Stomach (tissue), 9 donors: ENCODE results near the gene MYADM. TPM values are rescaled to one million over a fixed set of nuclear protein-coding genes. Genes with fewer than 3 reads are reported as not detected.

ENCODE experiments used
- DNase-seq, 2 donors: peaks; one replicate each; pipeline versions ENCODE4 v3.0.0 to v3.0.0-alpha.2; 2013 to 2019
- H3K27ac ChIP-seq, 5 donors: fragments of 200-600 bp in 4 of 5; sonication (generic) in 4 of 5; one replicate each; pipeline ENCODE4 v1.5.1; 2013 to 2019; ENCODE audit warnings: mild to moderate bottlenecking in 1 of 5, moderate library complexity in 1 of 5
- H3K27me3 ChIP-seq, 3 donors: fragments of 200-600 bp; sonication (generic); one replicate each; pipeline ENCODE4 v1.5.1; 2017 to 2019; ENCODE audit warnings: mixed run types in 1 of 3
- H3K36me3 ChIP-seq, 4 donors: fragments of 200-600 bp; sonication (generic); 1 replicate in 3 of 4; 2 replicates in 1 of 4; pipeline ENCODE4 v1.5.1; 2016 to 2019
- H3K4me1 ChIP-seq, 4 donors: fragments of 200-600 bp; sonication (generic); one replicate each; pipeline ENCODE4 v1.5.1; 2016 to 2019
- H3K4me3 ChIP-seq, 4 donors: fragments of 200-600 bp; sonication (generic) in 3 of 4; one replicate each; pipeline ENCODE4 v1.5.1; 2016 to 2019; ENCODE audit warnings: mild to moderate bottlenecking in 1 of 4
- H3K9me3 ChIP-seq, 4 donors: fragments of 200-600 bp; sonication (generic); one replicate each; pipeline ENCODE4 v1.5.1; 2016 to 2019
- EP300 ChIP-seq: sonication (generic); formaldehyde crosslinking; IDR thresholded peaks from one replicate; pipeline ENCODE4 v1.6.1; 2017; ENCODE audit warnings: antibody characterized with exemption
- POLR2A ChIP-seq, 4 donors: fragments of 450-650 bp; IDR thresholded peaks; one replicate each; pipeline ENCODE4 v1.6.1; 2016; ENCODE audit warnings: antibody characterized with exemption in 4 of 4, control low read depth in 2 of 4, mild to moderate bottlenecking in 1 of 4, moderate library complexity in 1 of 4
- POLR2AphosphoS5 ChIP-seq, 3 donors: sonication (generic); formaldehyde crosslinking; IDR thresholded peaks; one replicate each; pipeline ENCODE4 v1.6.1; 2016; ENCODE audit warnings: antibody characterized with exemption in 3 of 3
- WGBS, 5 donors: extraction: QIAGEN DNeasy Blood & Tissue Kit in 3 of 5; methylation state at CpG; one replicate each; pipeline versions ENCODE4 v1.1.5 to v1.1.7; 2013 to 2018; 5-methylcytosine and 5-hydroxymethylcytosine counted together
- intact Hi-C: fragments of 100-400 bp; cut with DNase I; formaldehyde crosslinking; loops from one replicate; pipeline ENCODE4 v1.15.1; 2023; ENCODE audit warnings: low total_unique reads
- polyA plus RNA-seq, 3 donors: library from polyadenylated mRNA; stranded (reverse); fragments of 200-250 nt; gene quantifications; one replicate each; pipeline ENCODE4 v1.2.3, GENCODE V29; 2013
- total RNA-seq, 5 donors: library from RNA; depleted of rRNA; stranded (reverse); fragments of >200 nt; gene quantifications; one replicate each; pipeline versions ENCODE4 v1.1.0 to v1.2.3, GENCODE V29; 2014 to 2016
- TF ChIP-seq, protein P1 (sequence below), 7 experiments: fragments of 450-650 bp in 4 of 7; fragments of 200-600 bp in 3 of 7; sonication (generic) in 3 of 7; IDR thresholded peaks; one replicate each; pipeline ENCODE4 v1.5.1; 2016 to 2019; ENCODE audit warnings: antibody characterized with exemption in 7 of 7, control low read depth in 2 of 7, mild to moderate bottlenecking in 1 of 7
- donor health status: healthy with polysubstance abuse.
- donor health status: Bipolar disorder and iron deficiency.
- donor health status: healthy.

MYADM gene
- total and polyA plus RNA-seq, 8 donors = 20.7 to 195 (median 34.4) TPM

DNA sequence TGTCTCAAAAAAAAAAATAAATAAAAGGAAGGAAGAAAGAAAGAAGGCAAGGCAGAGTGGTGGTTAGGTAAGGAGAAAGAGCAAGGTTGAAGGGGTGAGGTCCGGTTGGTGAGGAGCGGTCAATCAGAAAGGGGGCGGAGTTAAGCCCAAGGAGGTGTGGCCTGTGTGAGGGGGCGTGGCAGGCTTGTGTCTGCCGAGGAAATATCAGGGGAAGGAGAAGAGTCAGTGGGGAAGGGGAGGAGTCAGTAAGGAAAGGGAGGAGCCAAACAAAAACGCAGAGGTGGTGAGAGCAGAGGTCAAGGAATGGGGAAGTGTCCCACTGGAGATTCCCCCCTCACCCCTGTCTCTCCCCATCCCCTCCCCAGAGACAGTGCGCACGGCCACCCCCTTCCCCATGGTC is 47.3 kb downstream of the MYADM start:
- intact Hi-C loops = no loop called here
- 43 to 62% (median 55%) methylated on average over 6 to 8 of the region's 8 CpGs for WGBS, 5 donors
- TF ChIP-seq POLR2A (IDR thresholded peaks at IDR 0.05) = no peak
- TF ChIP-seq, protein P1, sequence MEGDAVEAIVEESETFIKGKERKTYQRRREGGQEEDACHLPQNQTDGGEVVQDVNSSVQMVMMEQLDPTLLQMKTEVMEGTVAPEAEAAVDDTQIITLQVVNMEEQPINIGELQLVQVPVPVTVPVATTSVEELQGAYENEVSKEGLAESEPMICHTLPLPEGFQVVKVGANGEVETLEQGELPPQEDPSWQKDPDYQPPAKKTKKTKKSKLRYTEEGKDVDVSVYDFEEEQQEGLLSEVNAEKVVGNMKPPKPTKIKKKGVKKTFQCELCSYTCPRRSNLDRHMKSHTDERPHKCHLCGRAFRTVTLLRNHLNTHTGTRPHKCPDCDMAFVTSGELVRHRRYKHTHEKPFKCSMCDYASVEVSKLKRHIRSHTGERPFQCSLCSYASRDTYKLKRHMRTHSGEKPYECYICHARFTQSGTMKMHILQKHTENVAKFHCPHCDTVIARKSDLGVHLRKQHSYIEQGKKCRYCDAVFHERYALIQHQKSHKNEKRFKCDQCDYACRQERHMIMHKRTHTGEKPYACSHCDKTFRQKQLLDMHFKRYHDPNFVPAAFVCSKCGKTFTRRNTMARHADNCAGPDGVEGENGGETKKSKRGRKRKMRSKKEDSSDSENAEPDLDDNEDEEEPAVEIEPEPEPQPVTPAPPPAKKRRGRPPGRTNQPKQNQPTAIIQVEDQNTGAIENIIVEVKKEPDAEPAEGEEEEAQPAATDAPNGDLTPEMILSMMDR (IDR thresholded peaks at IDR 0.05) = no peak
- no peak for TF ChIP-seq EP300
- no peak for TF ChIP-seq POLR2AphosphoS5 (IDR thresholded peaks at IDR 0.05)
- Histone ChIP-seq H3K4me3 (no peak overlapping the region), H3K27ac (no peak overlapping the region), H3K9me3 (no peaks in the 10 kb centered on the region), H3K27me3 (peaks cover 0 to 71% (median 38%) of the 10 kb centered on the region in 3 donors), H3K4me1 (peaks cover 0 to 3% (median 0%) of the 10 kb centered on the region in 4 donors), H3K36me3 (no peaks in the 10 kb centered on the region)
- no peak for DNase-seq

DNA sequence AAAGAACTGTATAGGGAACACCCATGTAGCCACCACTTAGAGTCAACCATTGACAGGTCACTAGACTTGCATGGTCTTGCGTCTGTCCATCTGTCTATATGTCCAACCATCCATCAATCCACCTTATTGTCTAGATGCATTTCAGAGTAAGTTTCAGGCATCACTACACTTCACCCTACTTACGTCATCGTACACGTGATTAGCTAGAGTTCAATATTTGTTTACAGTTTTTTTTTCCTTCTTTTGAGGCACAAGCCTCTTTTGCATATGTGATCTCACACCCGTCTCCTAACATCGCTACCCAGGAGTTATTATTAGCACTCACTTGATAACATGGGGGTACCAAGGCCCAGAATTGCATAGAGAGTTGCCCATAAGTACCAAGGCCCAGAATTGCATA is 48.3 kb downstream of the MYADM start:
- no peaks in the 10 kb centered on the region for H3K9me3 ChIP-seq
- H3K27me3 ChIP-seq = peaks cover 0 to 61% (median 28%) of the 10 kb centered on the region in 3 donors
- H3K27ac ChIP-seq = no peak overlapping the region
- no peak for TF ChIP-seq POLR2AphosphoS5 (IDR thresholded peaks at IDR 0.05)
- no peak for TF ChIP-seq POLR2A (IDR thresholded peaks at IDR 0.05)
- TF ChIP-seq, protein P1 (IDR thresholded peaks at IDR 0.05) = no peak
- no peak for TF ChIP-seq EP300
- no peaks in the 10 kb centered on the region for H3K4me1 ChIP-seq
- intact Hi-C loops = no loop called here
- 55 to 71% (median 63%) methylated on average over 6 of the region's 6 CpGs for WGBS, 5 donors
- no peaks in the 10 kb centered on the region for H3K36me3 ChIP-seq
- DNase-seq = no peak
- no peak overlapping the region for H3K4me3 ChIP-seq

DNA sequence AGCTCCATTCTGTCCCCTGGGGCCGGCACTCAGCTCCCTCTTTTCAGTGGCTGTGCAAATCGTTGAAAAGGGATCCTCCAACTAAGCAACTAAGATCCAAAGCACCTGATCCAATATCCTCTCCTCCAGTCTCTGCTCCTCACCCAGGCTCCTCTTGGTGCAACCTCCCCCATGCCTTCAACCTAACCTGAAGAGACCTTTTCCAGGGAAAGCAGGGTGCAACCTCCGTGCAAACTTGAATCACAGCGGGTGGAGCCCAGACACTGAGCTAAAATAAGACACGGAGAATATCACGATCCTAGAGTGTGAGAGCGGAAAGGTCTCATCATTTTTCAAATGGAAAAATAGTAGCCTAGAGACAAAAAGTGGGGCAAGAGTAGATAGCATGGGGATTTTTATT is 49.7 kb downstream of the MYADM start:
- H3K4me1 ChIP-seq = no peaks in the 10 kb centered on the region
- intact Hi-C loops = no loop called here
- 77 to 88% (median 82%) methylated on average over 7 of the region's 7 CpGs for WGBS, 5 donors
- DNase-seq = no peak
- H3K27ac ChIP-seq = no peak overlapping the region
- H3K36me3 ChIP-seq = no peaks in the 10 kb centered on the region
- H3K4me3 ChIP-seq = no peak overlapping the region
- no peaks in the 10 kb centered on the region for H3K9me3 ChIP-seq
- TF ChIP-seq, protein P1 (IDR thresholded peaks at IDR 0.05) = no peak
- TF ChIP-seq EP300 (no peak), POLR2AphosphoS5 (IDR thresholded peaks at IDR 0.05) (no peak), POLR2A (IDR thresholded peaks at IDR 0.05) (no peak)
- H3K27me3 ChIP-seq = peaks cover 0 to 47% (median 14%) of the 10 kb centered on the region in 3 donors

Other genes with a start within 250 kb of the MYADM start
- gene DPRX, start 235.9 kb upstream of the MYADM start, total RNA-seq = 1 to 10 TPM in 1 of 5 donors, not detected in 4; 1.5 TPM
- gene DPRX, start 235.9 kb upstream of the MYADM start, polyA plus RNA-seq = not detected
- gene NLRP12, start 43.6 kb upstream of the MYADM start, total RNA-seq = under 1 TPM in 1 of 5 donors, not detected in 4; 0.18 TPM
- under 1 TPM in 2 of 3 donors, not detected in 1; 0.05 to 0.06 TPM for gene NLRP12, start 43.6 kb upstream of the MYADM start, polyA plus RNA-seq
- not detected for gene PRKCG, start 14.3 kb downstream of the MYADM start, total RNA-seq
- gene PRKCG, start 14.3 kb downstream of the MYADM start, polyA plus RNA-seq = under 1 TPM in 2 of 3 donors, not detected in 1; 0.25 to 0.30 TPM
- not detected for gene CACNG7, start 41.4 kb downstream of the MYADM start, total RNA-seq
- under 1 TPM in 1 of 3 donors, not detected in 2; 0.05 TPM for gene CACNG7, start 41.4 kb downstream of the MYADM start, polyA plus RNA-seq
- gene CACNG8, start 95.1 kb downstream of the MYADM start, total RNA-seq = under 1 TPM in 2 of 5 donors, not detected in 3; under 0.01 to 0.45 TPM
- under 1 TPM in 2 of 3 donors, not detected in 1; under 0.01 to 0.03 TPM for gene CACNG8, start 95.1 kb downstream of the MYADM start, polyA plus RNA-seq
- under 1 TPM in 1 of 5 donors, not detected in 4; 0.58 TPM for gene CACNG6, start 123.8 kb downstream of the MYADM start, total RNA-seq
- under 1 TPM in 2 of 3 donors, not detected in 1; 0.13 to 0.46 TPM for gene CACNG6, start 123.8 kb downstream of the MYADM start, polyA plus RNA-seq
- not detected for gene VSTM1, start 196.0 kb downstream of the MYADM start, total RNA-seq
- not detected for gene VSTM1, start 196.0 kb downstream of the MYADM start, polyA plus RNA-seq
- gene TARM1, start 213.5 kb downstream of the MYADM start, total RNA-seq = not detected
- gene TARM1, start 213.5 kb downstream of the MYADM start, polyA plus RNA-seq = not detected
- 1 to 10 TPM in 1 of 5 donors, under 1 TPM in 1, not detected in 3; 0.45 to 2.6 TPM for gene OSCAR, start 232.9 kb downstream of the MYADM start, total RNA-seq
- under 1 TPM in 2 of 3 donors, not detected in 1; 0.81 to 0.95 TPM for gene OSCAR, start 232.9 kb downstream of the MYADM start, polyA plus RNA-seq
- gene NDUFA3, start 235.0 kb downstream of the MYADM start, total RNA-seq = 100 to 1,000 TPM in 1 of 5 donors, 10 to 100 TPM in 1, 1 to 10 TPM in 2, not detected in 1; 7.0 to 401 (median 16.2) TPM
- gene NDUFA3, start 235.0 kb downstream of the MYADM start, polyA plus RNA-seq = 100 to 1,000 TPM; 253 to 356 (median 281) TPM
- gene TFPT, start 247.8 kb downstream of the MYADM start, total RNA-seq = 10 to 100 TPM in 1 of 5 donors, 1 to 10 TPM in 2, under 1 TPM in 1, not detected in 1; 0.45 to 10.9 (median 4.8) TPM
- gene TFPT, start 247.8 kb downstream of the MYADM start, polyA plus RNA-seq = 10 to 100 TPM; 22.9 to 31.8 (median 23.1) TPM
- 10 to 100 TPM; 22.8 to 98.2 (median 27.8) TPM for gene PRPF31, start 247.9 kb downstream of the MYADM start, total RNA-seq
- 10 to 100 TPM; 46.3 to 53.1 (median 46.3) TPM for gene PRPF31, start 247.9 kb downstream of the MYADM start, polyA plus RNA-seq